Hematopoietic multipotent progenitor cell (in vitro differentiated cells): ENCODE results near the gene GGCX. TPM values are rescaled to one million over a fixed set of nuclear protein-coding genes. Genes with fewer than 3 reads are reported as not detected.

Source experiments
- small RNA-seq: library from RNA; depleted of rRNA; stranded (forward); fragments of <200 nt; gene quantifications from one replicate; pipeline ENCODE3, GENCODE V24; 2012
- total RNA-seq: library from RNA; depleted of rRNA; stranded (reverse); fragments of >200 nt; gene quantifications from one replicate; pipeline ENCODE4 v1.2.3, GENCODE V29; 2012

Gene GGCX
- total RNA-seq, 1 donor: 20.7 TPM

Small RNA genes lying within 50 kb of the gene (small RNA-seq; reads per million reads assigned to genes)
- not detected for gene RN7SL126P

Other genes with a start within 250 kb of the GGCX start
- 59.2 TPM for gene TGOLN2, start 233.5 kb downstream of the GGCX start, total RNA-seq
- 26.4 TPM for gene RETSAT, start 207.0 kb downstream of the GGCX start, total RNA-seq
- 10.5 TPM for gene ELMOD3, start 206.7 kb downstream of the GGCX start, total RNA-seq
- gene CAPG, start 151.1 kb downstream of the GGCX start, total RNA-seq: 122 TPM
- not detected for gene SH2D6, start 142.8 kb downstream of the GGCX start, total RNA-seq
- 140 TPM for gene MAT2A, start 22.3 kb downstream of the GGCX start, total RNA-seq
- gene VAMP8, start 16.1 kb upstream of the GGCX start, total RNA-seq: 96.1 TPM
- 38.0 TPM for gene VAMP5, start 22.9 kb upstream of the GGCX start, total RNA-seq
- 145 TPM for gene RNF181, start 34.3 kb upstream of the GGCX start, total RNA-seq
- 21.5 TPM for gene TMEM150A, start 41.2 kb upstream of the GGCX start, total RNA-seq
- gene C2orf68, start 50.6 kb upstream of the GGCX start, total RNA-seq: 34.2 TPM
- 59.8 TPM for gene USP39, start 54.7 kb upstream of the GGCX start, total RNA-seq
- gene SFTPB, start 106.7 kb upstream of the GGCX start, total RNA-seq: not detected
- gene GNLY, start 132.9 kb upstream of the GGCX start, total RNA-seq: 0.27 TPM
- under 0.01 TPM for gene ATOH8, start 192.5 kb upstream of the GGCX start, total RNA-seq